Activated T-helper 1 cell treated with Interleukin-2 at 50 U/mL for 16 hours (primary cell): ENCODE measurements around the gene ZBP1.

ENCODE experiments used
- DNase-seq: peaks from one replicate; pipeline ENCODE4 v3.0.0-alpha.2; 2020; ENCODE audit warnings: low read depth

ZBP1 gene

DNA sequence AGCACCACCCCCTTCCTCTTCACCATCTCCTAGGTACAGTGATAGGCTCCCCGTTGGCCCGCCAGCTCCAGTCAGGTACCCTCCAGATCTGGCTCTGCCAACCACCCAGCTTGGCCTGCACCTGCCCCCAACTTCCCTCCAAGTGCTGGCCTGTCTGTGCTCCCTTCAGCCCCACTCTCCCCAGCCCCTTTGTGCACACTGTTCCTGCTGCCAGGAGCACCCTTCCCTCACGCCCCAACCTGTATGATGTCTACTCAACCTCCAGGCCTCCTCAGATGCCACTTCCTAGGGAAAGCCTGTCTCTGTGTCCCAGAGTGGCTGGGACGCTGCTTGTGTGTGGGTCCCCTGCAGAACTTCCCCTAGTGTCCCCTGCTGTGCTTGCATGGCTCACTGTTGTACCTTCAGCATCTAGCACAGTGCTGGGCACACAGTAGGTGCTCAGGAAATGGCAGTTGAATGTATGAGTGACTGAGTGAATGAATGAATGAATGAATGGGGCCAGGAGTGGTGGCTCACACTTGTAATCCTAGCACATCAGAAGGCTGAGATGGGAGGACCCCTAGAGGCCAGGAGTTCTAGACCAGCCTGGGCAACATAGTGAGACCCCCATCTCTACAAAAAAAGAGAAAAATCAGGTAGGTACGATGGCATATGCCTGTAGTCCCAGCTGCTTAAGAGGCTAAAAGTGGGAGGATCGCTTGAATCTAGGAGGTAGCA is 3.0 kb downstream of the ZBP1 start:
- no peak for DNase-seq

DNA sequence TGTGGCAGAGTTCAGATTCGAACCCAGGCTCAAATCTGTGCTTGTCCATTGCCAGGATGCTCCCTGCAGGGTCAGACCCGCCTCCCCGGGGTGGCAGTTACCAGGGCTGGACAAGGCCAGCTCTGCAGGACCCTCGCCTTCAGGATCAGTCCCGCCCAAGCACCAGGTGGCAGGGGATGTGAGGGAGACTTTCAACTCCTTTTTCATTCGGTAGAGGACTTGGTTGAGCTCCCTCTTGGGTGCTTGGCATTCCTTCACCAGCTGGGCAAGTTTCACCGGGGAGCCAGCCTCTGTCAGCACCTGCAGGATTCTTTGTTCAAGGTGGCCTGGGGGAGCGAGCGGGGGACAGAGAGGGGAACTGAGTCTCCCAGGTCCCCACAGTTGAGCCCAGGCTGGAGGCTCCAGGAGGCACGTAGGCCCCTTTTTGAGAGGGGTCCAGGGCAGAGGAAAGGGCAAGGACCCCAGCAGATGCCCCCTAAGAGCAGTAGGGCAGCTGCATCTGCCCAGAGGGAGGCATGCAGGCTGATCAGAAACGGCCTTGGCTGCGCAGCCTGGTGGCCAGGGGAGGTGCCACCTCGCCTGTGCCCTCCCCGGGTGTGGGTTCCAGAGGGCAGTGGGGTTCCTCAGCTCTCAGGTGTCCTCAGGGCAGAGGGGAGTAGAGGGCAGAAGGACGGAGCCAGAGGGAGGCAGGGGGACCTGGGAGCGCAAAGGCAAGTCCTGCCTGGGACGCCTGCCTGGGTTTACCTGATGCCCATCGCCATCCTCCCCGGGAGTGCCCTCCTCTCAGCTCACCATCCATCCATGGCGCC is 3.9 kb downstream of the ZBP1 start:
- DNase-seq = no peak

DNA sequence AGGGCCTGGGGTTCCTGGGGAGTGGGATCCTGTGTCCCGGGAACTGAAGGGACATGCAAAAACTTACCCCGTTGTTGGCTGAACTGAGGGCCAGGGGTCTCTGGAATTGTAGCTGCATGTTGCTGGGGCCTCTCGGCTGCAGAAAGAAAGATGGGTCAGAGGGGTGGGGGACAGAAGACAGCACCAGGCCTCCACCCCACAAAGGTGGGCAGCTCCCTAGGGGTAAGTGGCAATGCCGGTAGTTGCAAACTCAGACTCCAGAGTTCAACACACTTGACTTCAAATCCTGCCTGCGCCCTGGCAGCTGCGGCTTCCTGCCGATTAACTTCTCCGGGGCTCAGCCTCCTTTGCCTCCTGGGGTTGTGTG is 4.8 kb downstream of the ZBP1 start:
- no peak for DNase-seq

DNA sequence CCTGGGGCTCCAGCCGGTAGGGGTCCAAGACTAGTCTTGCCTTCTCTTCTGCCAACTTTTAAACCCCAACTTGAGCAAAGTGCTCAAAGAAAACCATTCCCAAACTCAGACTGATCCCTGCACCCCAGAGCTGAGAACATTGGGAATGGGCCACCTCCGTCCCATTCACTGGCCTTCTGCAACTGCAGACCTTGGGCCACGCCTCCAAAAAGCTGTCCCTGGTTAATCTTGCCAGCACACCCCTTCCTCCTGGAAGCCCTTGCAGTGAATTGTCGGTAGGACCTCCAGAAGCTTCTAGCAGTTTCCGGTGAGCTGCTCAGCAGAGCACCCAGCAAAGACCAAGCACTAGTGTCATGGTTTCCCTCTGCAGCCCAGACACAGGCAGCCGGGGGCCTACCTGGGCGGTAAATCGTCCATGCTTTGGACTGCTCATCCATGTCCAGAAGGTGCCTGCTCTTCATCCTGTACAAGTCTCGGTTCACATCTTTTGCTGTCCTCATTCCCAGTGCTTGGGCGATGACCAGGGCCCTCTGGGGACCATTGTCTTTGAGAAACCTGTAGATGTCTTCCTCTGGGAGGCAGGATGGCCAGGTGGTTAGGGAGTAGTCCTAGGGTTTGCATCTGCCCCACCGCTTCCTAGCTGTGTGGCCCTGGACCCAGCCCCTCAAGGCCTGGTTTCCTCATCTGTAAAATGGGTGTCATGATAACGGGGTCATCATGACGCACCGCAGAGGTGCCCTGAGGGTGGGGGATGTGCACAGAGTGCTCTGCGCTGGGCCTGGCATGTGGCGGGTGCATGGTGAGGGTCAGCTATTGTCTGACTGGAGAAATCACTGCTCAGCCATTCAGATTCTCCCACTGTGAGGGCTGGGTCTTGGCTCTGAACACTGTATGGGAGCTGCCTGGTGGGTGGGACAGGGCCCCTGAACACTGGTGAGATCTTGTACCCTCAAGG is 5.5 kb downstream of the ZBP1 start:
- DNase-seq = no peak

DNA sequence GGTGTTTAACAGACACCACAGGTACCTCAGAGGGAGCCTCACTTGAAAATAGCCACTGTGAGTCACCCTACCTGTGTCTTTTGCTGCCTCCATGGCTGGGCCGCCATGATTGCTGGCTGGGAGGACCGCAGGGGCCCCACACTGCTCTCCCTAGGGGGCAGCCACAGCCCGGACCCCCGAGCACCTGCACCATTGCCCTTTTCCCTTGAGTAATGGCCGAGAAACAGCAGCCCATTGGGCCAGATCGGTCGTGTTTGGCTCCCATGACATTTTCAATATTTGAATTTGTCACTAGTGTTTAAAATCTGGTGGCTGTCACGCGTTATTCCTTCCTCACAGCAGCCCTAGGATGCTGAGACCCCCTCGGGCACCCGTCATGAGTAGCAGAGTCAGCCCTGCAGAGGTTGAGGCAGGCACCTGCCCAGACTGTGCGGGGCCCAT is 6.7 kb downstream of the ZBP1 start:
- DNase-seq = no peak

DNA sequence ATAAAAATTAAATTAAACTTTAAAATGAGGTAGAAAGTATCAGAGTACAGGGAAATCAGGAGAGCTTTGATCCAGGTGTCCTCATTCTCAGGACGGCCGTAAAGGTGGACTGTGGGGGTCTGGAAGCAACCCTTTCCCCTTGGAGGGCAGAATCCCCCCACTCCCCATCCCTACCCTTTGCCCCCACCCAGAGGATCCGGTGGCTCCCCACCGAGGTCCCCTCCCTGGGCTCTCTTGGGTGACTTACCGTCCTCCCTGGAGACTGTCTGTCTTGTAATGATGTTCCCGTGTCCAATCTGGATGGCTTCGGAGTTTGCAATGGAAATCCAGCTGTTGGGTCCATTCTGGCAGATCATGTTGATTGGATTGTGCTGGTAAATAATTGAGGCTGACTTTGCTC is 7.3 kb downstream of the ZBP1 start:
- no peak for DNase-seq

DNA sequence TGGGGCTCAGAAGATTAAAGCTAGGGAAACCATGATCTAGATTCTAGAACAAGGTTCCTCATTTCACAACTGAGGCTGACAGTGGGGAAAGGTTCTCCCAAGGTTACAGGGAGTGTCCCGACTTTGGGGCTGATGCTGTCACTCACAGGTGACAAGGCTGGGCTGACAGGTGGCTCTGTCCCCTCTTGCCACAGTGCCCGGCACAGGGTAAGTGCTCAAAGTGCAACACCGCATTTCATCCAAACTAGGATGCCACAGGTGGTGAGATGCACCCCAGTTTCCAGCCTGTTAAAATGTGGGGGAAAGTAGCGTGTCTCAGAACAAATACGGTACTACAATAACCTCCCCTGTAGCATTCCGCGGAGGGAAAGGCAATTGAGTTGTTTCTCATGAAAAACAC is 7.8 kb downstream of the ZBP1 start:
- DNase-seq = no peak

DNA sequence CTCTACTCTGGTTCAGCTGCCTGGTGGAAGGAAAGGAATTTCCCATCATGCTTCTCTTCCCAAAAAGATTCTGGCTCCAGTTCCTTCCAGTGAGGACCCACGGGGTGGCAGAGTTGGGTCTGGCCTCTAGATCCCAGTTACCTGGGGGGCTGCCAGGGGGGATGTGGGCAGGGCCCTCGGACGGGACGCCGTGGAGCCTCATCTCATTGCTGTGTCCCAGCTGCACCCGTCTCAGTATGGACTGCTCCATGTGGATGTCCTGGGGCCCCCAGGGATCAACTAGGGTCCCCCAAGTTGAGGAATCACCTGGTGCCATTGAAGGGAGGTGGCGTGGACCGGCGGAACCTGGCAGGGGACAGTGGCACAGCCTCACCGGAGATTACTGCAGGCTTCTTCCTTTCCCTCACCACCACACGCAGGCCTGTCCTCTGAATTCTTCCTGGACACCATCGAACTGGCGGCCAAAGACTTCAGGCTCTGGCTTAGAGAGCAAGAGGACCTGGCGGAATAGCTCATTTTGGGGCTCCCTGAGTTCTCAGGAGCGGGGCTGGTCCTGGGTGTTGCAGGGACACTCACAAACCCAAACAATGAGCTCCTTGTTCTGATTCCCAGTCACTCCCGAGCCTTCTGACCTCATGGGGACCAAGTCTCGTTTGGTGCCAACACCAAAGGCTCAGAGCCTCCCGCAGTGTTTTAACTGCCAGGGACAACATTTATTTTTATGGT is 8.5 kb downstream of the ZBP1 start:
- DNase-seq = no peak

DNA sequence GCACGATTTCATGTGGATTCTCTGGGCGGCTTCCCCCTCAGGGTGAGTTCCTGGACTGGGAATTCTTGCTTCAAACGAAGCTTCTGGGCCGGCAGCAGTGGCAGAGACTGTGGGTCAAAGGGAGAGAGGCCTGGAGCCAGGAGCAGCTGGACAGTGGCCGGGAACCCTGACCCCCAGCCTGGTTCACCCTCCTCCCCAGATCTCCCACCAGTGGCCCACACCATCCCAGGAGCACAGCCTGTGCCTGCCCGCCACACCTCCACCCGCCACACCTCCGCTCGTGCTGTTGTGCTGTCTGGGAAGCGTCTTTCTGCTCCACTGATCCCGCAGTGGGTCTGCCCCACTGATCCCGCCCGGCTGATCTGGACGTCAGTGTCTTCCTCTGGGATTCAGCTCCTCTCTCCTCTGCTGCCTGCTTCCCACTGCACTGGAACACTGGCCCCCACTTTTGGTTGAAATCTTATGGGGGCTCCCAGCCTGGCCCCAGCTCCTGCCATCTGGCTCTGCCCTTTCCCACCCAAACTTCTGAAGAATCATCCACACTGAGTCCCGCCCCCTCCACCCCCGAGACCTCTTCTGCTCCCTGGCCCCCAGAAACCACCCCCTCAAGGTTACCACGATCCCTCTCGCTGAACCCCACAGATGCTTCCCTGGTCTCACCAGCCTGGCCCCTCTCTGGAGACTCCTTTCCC is 9.8 kb downstream of the ZBP1 start:
- no peak for DNase-seq

DNA sequence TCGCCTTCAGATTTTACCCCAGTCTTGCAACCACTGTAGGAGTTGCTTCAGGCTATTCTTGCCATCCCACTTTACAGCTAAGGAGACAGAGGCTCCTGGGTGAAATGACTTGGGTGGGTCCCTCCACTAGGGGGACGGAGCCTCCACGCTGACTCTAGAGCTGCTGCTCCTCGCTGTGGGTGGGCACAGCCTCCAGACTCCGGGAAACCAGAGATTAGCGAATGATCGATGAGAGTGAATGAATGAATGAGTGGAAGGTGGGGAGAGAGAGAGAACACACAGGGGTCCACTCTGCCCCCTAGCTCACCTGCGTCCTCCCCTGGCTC is 10.4 kb downstream of the ZBP1 start:
- DNase-seq = no peak

DNA sequence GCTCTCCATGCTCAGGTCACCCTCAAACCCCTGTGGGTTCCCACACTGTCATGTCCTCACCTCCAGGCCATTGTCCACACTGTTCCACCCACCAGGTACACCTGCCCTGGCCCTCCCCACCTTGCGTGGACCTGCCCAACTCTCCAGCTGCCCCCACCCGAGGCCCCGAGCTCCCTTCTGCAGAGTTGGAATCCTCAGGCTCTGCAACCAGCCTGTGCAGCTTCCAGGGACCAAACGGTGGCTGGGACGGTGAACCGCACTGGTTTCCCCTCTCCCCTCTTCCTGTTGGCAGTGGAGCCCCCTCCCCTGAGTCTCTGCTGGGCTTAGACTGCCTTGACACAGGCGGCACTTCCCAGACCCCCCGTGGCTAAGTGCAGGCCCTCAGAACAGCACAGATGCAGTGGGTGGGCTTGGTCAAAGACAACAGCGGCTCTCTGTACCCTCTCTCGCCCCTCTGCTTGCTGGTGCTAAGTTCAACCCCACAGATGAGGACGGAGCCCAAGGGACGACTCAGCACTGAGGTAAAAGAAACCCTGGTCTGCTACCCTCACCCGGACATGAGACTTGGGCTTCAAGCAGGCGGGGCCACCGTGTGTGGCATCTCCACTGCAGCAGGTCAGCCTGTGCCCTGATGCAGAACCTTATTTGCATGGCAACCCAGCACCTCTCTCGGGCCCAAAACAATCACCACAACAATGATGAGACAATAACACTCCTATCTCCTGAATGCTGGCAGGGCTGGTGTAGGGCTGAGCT is 11.0 kb downstream of the ZBP1 start:
- DNase-seq = no peak

DNA sequence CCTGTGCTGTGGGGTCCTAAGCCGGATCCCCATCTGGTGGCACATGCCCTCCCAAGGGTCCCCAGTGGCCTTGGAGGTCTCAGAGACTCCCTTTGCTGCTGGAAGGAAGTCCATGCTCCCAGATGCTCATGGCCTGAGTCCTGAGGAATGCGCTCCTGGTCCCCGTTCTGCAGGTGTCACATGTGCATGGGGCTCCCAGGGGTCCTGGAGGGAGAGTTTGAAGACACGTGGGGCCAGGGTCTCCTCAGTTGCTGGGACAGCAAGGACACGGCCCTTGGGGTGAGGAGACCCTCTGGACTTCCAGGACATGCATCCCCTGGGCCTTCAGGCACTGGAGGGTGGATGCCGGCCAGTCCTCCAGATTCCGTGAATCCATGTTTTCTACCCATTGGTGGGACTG is 11.7 kb downstream of the ZBP1 start:
- DNase-seq = no peak

DNA sequence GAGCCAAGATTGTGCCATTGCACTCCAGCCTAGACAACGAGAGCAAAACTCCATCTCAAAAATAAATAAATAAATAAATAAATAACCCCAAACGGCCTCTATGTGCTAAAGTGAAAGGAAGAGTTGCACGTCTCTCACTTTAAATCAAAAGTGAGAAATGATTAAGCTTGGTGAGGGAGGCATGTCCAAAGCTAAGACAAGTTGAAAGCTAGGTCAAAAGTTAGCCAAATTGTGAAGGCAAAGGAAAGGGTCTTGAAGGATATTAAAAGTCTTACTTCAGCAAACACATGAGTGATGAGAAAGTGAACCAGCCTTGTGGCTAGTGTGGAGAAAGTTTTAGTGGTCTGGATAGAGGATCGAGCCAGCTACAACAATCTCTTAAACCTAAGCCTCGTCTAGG is 14.3 kb downstream of the ZBP1 start:
- no peak for DNase-seq

DNA sequence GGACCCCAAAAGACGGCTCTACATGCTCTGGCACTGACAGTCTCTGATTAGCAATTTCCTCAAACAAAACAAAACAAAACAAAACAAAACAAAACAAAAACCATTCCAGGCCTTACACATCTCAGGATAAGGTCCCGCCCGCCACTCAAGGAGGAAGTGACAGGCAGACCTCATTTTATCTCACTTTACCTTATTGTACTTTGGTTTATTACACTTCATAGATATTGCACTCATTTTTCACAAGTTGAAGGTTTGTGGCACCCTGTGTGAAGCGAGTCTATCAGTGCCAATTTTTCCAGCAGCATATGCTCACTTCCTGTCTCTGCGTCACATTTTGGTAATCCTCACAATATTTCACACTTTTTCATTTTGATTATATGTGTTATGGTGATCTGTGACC is 15.2 kb downstream of the ZBP1 start:
- DNase-seq = no peak

DNA sequence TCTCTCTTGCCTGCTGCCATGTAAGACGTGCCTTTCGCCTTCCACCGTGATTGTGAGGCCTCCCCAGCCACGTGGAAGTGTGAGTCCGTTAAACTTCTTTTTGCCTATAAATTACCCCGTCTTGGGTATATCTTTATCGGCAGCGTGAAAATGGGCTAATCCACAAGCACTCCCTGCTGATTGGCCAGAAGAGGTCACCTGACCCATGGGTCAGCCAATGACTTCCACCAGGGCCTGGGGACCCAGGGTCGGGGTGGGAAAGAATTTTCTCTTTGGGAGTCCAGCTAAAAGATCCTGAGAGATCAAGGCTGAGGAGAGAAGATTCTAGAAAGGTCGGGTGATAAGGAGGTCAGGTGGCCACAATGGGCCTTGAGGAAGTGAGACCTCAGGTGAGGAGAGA is 17.1 kb downstream of the ZBP1 start:
- no peak for DNase-seq

DNA sequence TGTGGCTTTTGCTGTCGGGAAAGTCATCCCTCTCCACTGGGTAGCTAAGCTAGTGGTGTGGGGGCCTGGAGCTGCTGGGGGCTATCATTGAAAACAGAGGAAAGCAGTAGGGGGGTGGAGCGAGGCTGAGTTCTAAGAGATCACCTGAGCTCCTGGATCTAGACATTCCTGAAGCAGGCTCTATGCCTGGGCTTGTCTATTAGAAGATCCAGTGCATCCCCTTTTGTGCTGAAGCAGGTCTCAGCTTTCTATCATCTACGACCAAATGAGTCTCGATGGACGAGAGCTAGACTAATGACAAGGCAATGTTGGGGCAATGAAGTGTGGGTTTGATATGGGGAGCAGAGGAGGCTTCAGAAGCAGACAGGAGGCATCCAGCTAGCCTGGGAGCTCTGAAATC is 18.5 kb downstream of the ZBP1 start:
- no peak for DNase-seq

DNA sequence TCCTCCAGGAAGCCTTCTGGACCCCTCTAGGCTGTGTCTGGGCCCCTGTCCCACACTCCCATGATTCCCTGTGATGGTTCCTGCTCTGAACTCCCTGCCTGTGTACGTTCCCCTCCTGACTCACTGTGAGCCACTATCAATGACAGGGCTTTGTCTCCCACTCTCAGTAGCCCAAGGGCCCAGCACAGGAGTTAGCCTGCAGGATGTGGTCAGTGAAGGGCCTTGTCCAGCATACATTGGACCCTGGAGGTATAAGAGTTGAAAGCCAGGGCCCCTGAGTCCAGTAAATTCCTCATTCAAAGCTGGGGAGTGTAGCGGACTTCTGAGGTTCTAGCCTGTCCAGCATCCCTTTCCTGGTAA is 19.0 kb downstream of the ZBP1 start:
- DNase-seq = no peak

DNA sequence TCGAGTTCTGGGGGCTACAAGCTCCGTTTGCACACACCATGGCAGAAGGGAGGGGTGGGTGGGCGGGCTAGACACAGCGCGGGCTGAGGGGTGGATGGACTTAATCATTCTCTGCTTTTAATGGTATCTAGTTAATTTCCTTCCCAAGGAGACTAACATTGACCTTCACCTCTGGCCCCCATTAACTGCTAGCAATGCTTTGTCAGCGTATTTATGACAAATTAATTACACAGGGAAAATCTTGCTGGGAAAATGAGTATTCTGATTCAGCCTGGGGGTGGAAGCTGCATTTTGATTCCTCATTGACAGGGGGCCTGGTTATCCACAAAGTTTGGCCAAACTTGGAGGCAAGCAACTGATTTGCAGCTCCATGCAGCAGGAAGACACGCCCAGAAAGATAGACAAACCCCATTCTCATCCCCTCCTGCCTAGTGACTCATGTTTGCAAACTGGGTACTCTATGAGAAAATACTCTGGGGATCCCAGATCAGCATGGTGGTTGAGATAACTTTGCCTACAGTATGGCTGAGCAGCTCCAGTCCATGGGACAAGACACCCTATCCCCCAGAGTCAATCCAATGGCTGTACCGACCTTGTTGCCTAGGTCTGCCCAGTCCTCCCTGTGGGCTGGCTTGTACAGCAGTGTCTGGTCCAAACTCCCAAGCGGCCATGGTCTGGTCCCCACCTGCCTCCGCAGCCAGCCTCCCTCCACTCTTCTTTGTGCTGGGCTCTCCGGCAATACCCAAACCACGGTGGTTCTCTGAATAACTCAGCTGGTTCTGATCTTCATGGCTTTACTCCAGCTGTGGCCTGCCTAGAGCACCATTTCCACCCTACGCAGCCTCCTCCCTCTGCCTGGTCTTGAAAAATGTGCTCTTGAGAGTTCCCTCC is 19.7 kb downstream of the ZBP1 start:
- DNase-seq = no peak

DNA sequence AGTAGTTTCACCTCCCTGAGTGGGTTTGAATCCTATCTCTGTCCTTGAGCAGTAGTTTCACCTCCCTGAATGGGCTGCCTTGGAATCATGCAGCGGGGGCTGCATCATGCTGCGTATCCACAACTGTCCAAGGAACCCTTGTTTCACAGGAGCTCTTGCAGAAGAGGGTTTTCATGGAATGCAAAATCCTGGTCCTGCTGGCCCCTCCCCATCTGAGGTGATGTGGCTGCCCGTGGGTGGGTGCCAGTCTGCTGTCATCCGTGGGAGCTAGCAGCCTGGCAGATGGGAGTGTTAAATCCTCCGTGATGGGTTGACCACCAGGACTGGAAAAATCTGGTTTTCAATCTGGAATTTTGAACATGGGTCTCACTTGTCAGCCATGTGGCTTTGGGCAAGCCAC is 21.7 kb downstream of the ZBP1 start:
- DNase-seq = no peak

DNA sequence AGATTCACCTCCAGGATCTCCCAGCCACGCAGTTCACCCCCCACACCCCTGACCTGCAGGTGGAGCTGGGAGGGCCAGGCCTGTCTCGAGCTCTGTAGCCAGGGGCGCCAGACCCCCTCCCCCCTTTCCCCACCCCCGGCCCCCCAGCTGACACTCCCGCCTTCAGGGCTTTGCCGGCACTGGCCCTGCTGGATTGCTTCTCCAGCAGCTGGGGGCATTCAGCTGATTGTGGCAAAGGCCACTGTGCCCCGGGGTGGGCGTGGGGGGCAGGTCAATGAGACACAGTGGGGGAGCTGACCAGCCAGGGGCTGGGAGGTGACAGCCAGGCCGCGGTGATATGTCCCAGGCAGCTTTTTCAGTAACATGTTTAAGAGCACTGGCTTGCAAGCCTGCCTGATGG is 22.2 kb downstream of the ZBP1 start:
- DNase-seq = no peak
